Measurements from ENCODE around the gene NCAM1.

GRCh38 chr11:113016905-113017304, 55.7 kb downstream of the NCAM1 start:
- TF ChIP-seq CEBPB (IDR thresholded peaks at IDR 0.05; ENCODE audit: low read depth) (no peak), TCF7L2 (IDR thresholded peaks at IDR 0.05; ENCODE audit: borderline replicate concordance, extremely low read depth, insufficient read depth, insufficient read length) (no peak), CTCF (IDR thresholded peaks at IDR 0.05 in 2 of 3, conservative IDR thresholded peaks at IDR 0.05 in 1 of 3; ENCODE audit: borderline replicate concordance in 1 of 3, insufficient read depth in 1 of 3, low read depth in 2 of 3, low read length in 2 of 3) (no peak), JUND (IDR thresholded peaks at IDR 0.05) (no peak), EZH2phosphoT487 (IDR thresholded peaks at IDR 0.05; ENCODE audit: borderline replicate concordance) (no peak), POLR2A (IDR thresholded peaks at IDR 0.05; ENCODE audit: borderline replicate concordance, extremely low read depth, insufficient read depth, insufficient read length) (no peak), RAD21 (IDR thresholded peaks at IDR 0.05; ENCODE audit: low read depth) (no peak), POLR2AphosphoS5 (IDR thresholded peaks at IDR 0.05; ENCODE audit: low read depth, low read length) (no peak), CBX3 (IDR thresholded peaks at IDR 0.05; ENCODE audit: low read depth) (no peak), REST (IDR thresholded peaks at IDR 0.05; ENCODE audit: low read depth) (no peak), MAX (IDR thresholded peaks at IDR 0.05) (no peak), ZNF274 (IDR thresholded peaks at IDR 0.05; ENCODE audit: low read depth, low read length) (no peak), EZH2 (IDR thresholded peaks at IDR 0.05) (no peak), ZBTB33 (IDR thresholded peaks at IDR 0.05; ENCODE audit: extremely low read depth, insufficient replicate concordance, low read length) (no peak)
